Activated T-cell treated with anti-CD3 and anti-CD28 coated beads, Interleukin-2, amount 50 U/mL, for 72 hours (primary cell): ENCODE results near the gene SOX14. TPM values are rescaled to one million over a fixed set of nuclear protein-coding genes. Genes with fewer than 3 reads are reported as not detected.

Source experiments
- ATAC-seq, 2 donors: fragments of 150-1000 bp; cut with Tn5 transposase; replicated peaks in 1 of 2; 2 replicates each; pipeline ENCODE4 v1.10.0; 2021; ENCODE audit warnings: moderate library complexity in 2 of 2, mild to moderate bottlenecking in 1 of 2
- DNase-seq, 2 donors: peaks; one replicate each; pipeline ENCODE4 v3.0.0; 2021 to 2022; ENCODE audit warnings: mixed read lengths in 1 of 2
- H3K27ac Mint-ChIP-seq: one replicate; pipeline ENCODE4 v1.8.0; 2022; ENCODE audit warnings: mild to moderate bottlenecking, moderate library complexity, mixed read lengths
- H3K27me3 Mint-ChIP-seq: one replicate; pipeline ENCODE4 v1.8.0; 2022; ENCODE audit warnings: low read depth, mixed read lengths
- H3K36me3 Mint-ChIP-seq, 2 donors: one replicate each; pipeline ENCODE4 v1.8.0; 2022; ENCODE audit warnings: mixed read lengths in 2 of 2, mild to moderate bottlenecking in 1 of 2; ENCODE audit not compliant: insufficient read depth in 2 of 2
- H3K4me1 Mint-ChIP-seq: one replicate; pipeline ENCODE4 v1.8.0; 2022; ENCODE audit warnings: low read depth, mixed read lengths
- H3K4me3 Mint-ChIP-seq, 2 donors: one replicate each; pipeline ENCODE4 v1.8.0; 2022; ENCODE audit warnings: mild to moderate bottlenecking in 2 of 2, mixed read lengths in 2 of 2, moderate library complexity in 2 of 2
- H3K9me3 Mint-ChIP-seq, 2 donors: one replicate each; pipeline ENCODE4 v1.8.0; 2022; ENCODE audit warnings: mixed read lengths in 2 of 2
- total RNA-seq, 2 donors: library from RNA; stranded (reverse); gene quantifications; one replicate each; pipeline ENCODE4 v1.2.3, GENCODE V29; 2022

SOX14 gene
- total RNA-seq: not detected

- Mint-ChIP-seq H3K9me3 (no peaks in the 10 kb centered on the region), H3K4me1 (peaks cover 13% of the 10 kb centered on the region), H3K27ac (no peak within 1 kb of the TSS), H3K27me3 (peaks cover 82% of the 10 kb centered on the region), H3K36me3 (peaks cover 0 to 2% of the 10 kb centered on the region in 2 donors), H3K4me3 (peak within 1 kb of the TSS; percentile 45 to 64)
- DNase-seq: no peak
- ATAC-seq: peak; percentile 36 to 38
Observed at GRCh38 chr3:137764001-137764433, at the start of gene SOX14. Gene SOX14 (plus strand): TSS chr3:137764315. CDS start chr3:137764785, 470 bp downstream.

DNA sequence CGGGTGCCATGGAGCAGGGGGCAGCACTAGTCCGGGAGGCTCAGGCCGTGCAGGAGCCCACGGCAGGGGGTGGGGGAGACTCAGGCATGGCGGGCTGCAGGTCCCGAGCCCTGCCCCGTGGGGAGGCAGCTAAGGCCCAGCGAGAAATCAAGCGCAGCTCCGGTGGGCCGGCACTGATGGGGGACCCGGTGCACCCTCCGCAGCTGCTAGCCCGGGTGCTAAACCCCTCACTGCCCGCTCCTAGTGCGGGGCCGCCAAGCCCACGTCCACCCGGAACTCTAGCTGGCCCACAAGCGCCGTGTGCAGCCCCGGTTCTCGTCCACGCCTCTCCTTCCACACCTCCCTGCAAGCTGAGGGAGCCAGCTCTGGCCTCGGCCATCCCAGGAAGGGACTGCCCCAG, 49.6 kb upstream of the SOX14 start:
- Mint-ChIP-seq H3K4me1 (no peaks in the 10 kb centered on the region), H3K36me3 (peaks cover 0 to 2% of the 10 kb centered on the region in 2 donors), H3K27ac (no peak overlapping the region), H3K4me3 (no peak overlapping the region), H3K27me3 (no peaks in the 10 kb centered on the region), H3K9me3 (peaks cover 11 to 13% of the 10 kb centered on the region in 2 donors)
- DNase-seq: no peak
- no peak for ATAC-seq

- DNase-seq (no peak), ATAC-seq (no peak)
- Mint-ChIP-seq H3K4me3 (no peak overlapping the region), H3K27me3 (no peaks in the 10 kb centered on the region), H3K9me3 (peaks cover 2 to 13% of the 10 kb centered on the region in 2 donors), H3K27ac (no peak overlapping the region), H3K36me3 (no peaks in the 10 kb centered on the region), H3K4me1 (no peaks in the 10 kb centered on the region)
Observed at GRCh38 chr3:137724240-137724639, 39.9 kb upstream of the SOX14 start.

GRCh38 chr3:137737208-137737607, 26.9 kb upstream of the SOX14 start:
- Mint-ChIP-seq H3K9me3 (peaks cover 9 to 15% of the 10 kb centered on the region in 2 donors), H3K27ac (no peak overlapping the region), H3K36me3 (peaks cover 3 to 6% of the 10 kb centered on the region in 2 donors), H3K4me1 (no peaks in the 10 kb centered on the region), H3K4me3 (no peak overlapping the region), H3K27me3 (no peaks in the 10 kb centered on the region)
- DNase-seq: no peak
- no peak for ATAC-seq

- Mint-ChIP-seq H3K4me3 (no peak overlapping the region), H3K27ac (no peak overlapping the region), H3K4me1 (no peaks in the 10 kb centered on the region), H3K27me3 (no peaks in the 10 kb centered on the region), H3K9me3 (peaks cover 9 to 15% of the 10 kb centered on the region in 2 donors), H3K36me3 (peaks cover 3 to 6% of the 10 kb centered on the region in 2 donors)
- DNase-seq (no peak), ATAC-seq (no peak)
Observed at GRCh38 chr3:137738710-137739109, 25.4 kb upstream of the SOX14 start.

DNA sequence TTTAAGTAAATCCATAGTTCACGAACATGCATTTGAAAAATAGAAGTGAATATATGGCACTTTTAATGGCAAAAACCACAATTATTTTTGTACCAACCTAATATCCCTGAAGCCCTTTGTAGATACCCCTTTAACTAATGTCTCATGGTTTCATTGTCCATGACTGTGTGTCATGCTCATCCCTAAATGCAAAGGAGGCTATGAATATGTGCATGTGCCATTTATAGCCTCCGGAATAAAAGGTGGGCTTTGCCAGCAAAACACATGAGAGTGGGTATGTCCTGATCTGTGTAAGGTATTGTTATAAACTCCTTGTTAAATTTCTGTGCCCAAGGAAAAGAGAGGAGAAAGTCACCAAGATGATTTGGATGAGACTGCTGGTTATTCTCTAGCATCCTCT, 20.5 kb upstream of the SOX14 start:
- DNase-seq (no peak), ATAC-seq (no peak)
- H3K27me3 Mint-ChIP-seq: peaks cover 9% of the 10 kb centered on the region
- H3K4me1 Mint-ChIP-seq: no peaks in the 10 kb centered on the region
- H3K27ac Mint-ChIP-seq: no peak overlapping the region
- H3K36me3 Mint-ChIP-seq: no peaks in the 10 kb centered on the region
- H3K9me3 Mint-ChIP-seq: peaks cover 3 to 5% of the 10 kb centered on the region in 2 donors
- H3K4me3 Mint-ChIP-seq: no peak overlapping the region

GRCh38 chr3:137746808-137747207, 17.3 kb upstream of the SOX14 start:
- ATAC-seq: no peak
- Mint-ChIP-seq H3K4me1 (no peaks in the 10 kb centered on the region), H3K27me3 (peaks cover 17% of the 10 kb centered on the region), H3K4me3 (no peak overlapping the region), H3K36me3 (no peaks in the 10 kb centered on the region), H3K9me3 (peaks cover 0 to 6% of the 10 kb centered on the region in 2 donors), H3K27ac (no peak overlapping the region)
- no peak for DNase-seq

DNA sequence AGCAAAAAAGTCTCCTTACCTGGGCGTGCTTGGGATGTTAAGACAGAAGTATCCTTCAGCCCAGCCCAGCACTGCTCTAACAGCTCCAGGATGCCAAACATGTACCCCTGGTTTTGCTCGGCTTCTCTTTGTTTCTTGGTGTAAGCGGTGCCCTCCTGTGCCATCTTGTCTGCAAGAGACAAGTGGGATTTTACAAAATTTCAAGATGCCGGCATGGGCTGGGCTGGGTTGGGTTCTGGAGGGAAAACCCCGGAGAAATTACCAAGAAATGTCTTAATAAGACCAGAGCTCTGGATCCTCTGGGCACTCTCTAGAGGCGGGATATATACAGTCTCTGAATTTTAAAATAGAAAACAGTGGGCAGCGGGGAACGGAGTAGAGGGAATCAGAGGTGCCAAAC, 4.6 kb upstream of the SOX14 start:
- no peak for ATAC-seq
- peaks cover 4 to 7% of the 10 kb centered on the region in 2 donors for H3K9me3 Mint-ChIP-seq
- peaks cover 50% of the 10 kb centered on the region for H3K27me3 Mint-ChIP-seq

GRCh38 chr3:137760341-137761098, 3.6 kb upstream of the SOX14 start:
- H3K27me3 Mint-ChIP-seq: peaks cover 54% of the 10 kb centered on the region
- ATAC-seq: no peak
- no peak overlapping the region for H3K27ac Mint-ChIP-seq

More for the DNA sequence above, 4.6 kb upstream of the SOX14 start:
- no peaks in the 10 kb centered on the region for H3K36me3 Mint-ChIP-seq
- H3K4me1 Mint-ChIP-seq: peaks cover 6% of the 10 kb centered on the region
- DNase-seq: no peak
- H3K27ac Mint-ChIP-seq: no peak overlapping the region
- no peak overlapping the region for H3K4me3 Mint-ChIP-seq

GRCh38 chr3:137761099-137761562, 3.0 kb upstream of the SOX14 start:
- DNase-seq (no peak), ATAC-seq (no peak)
- Mint-ChIP-seq H3K4me3 (no peak overlapping the region), H3K9me3 (peaks cover 0 to 1% of the 10 kb centered on the region in 2 donors), H3K27me3 (peaks cover 60% of the 10 kb centered on the region), H3K36me3 (peaks cover 0 to 2% of the 10 kb centered on the region in 2 donors), H3K27ac (no peak overlapping the region), H3K4me1 (peaks cover 13% of the 10 kb centered on the region)

More at GRCh38 chr3:137760341-137761098, 3.6 kb upstream of the SOX14 start:
- DNase-seq: no peak
- H3K4me3 Mint-ChIP-seq: no peak overlapping the region
- H3K9me3 Mint-ChIP-seq: peaks cover 0 to 1% of the 10 kb centered on the region in 2 donors
- no peaks in the 10 kb centered on the region for H3K36me3 Mint-ChIP-seq
- H3K4me1 Mint-ChIP-seq: peaks cover 9% of the 10 kb centered on the region

DNA sequence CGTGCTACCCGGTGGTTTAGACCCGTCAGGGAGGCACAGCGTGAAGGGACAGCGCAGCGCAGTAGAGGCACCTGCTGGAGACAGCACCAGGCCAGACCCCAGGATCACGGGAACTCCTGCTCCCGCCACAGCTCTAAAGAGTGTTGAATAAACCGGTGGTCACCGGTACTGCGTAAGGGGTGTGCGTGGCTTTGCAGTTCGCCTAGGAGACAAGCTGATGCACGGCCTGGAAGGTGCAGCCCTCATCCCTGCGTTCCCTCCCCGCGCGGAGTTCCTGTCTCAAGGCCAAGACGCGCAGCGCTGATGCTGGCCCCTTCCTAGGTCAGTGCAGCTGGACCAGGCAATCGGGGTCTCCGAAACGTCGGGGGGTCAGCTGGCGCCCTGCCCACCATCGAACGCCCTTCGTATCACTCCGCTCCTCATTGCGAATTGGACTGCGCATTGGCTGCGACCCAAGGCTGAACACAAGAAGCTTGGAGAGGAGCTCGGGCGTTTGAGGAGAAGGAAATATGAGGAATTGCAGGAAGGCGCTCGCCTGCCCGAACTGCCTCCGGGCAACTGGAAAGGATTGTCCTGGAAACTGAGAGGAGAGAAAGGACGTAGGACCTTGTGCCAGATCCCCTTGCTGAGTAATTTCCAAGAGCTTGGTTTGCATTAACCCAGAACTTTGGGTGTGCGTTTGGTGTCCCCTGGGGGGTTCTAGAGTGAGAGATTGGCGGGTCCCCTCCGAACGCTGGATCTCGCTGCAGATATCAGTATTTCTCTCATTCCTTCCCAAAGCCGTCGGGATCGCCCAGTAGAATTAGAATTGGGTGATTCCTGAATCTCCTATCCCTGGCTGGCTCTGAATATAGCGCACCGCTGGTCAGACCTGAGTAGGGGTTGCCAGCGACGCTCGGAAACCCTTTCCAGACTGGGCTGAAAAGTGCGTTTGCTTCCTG, 2.3 kb upstream of the SOX14 start:
- H3K4me1 Mint-ChIP-seq: peaks cover 13% of the 10 kb centered on the region
- ATAC-seq (no peak), DNase-seq (no peak)
- H3K27ac Mint-ChIP-seq: no peak overlapping the region
- peaks cover 0 to under 1% of the 10 kb centered on the region in 2 donors for H3K9me3 Mint-ChIP-seq
- H3K4me3 Mint-ChIP-seq: no peak overlapping the region
- peaks cover 0 to 2% of the 10 kb centered on the region in 2 donors for H3K36me3 Mint-ChIP-seq
- H3K27me3 Mint-ChIP-seq: peaks cover 67% of the 10 kb centered on the region

GRCh38 chr3:137762674-137763593, 1.2 kb upstream of the SOX14 start:
- DNase-seq (no peak), ATAC-seq (no peak)
- Mint-ChIP-seq H3K4me3 (no peak overlapping the region), H3K27me3 (peaks cover 78% of the 10 kb centered on the region), H3K4me1 (peaks cover 13% of the 10 kb centered on the region), H3K27ac (no peak overlapping the region), H3K36me3 (peaks cover 0 to 2% of the 10 kb centered on the region in 2 donors), H3K9me3 (no peaks in the 10 kb centered on the region)
